ENCODE data around the gene PCSK7.

- no peak for TF ChIP-seq CTCF (conservative IDR thresholded peaks at IDR 0.05; ENCODE audit: low read length)
- TF ChIP-seq EZH2phosphoT487 (IDR thresholded peaks at IDR 0.05; ENCODE audit: borderline replicate concordance) = no peak
Measured at GRCh38 chr11:117157507-117157906, 74.4 kb downstream of the PCSK7 start.

Measured in Loucy (cell line).